Activated CD8-positive, alpha-beta memory T cell treated with anti-CD3 and anti-CD28 coated beads for 24 hours (primary cell): Measurements from ENCODE around the gene QRSL1.
"Not testable (repeated sequence)": the region's sequence is repeated elsewhere in the genome, so short reads cannot be mapped to it uniquely, and the experiment has no call there.

Experiments used
- DNase-seq: peaks from one replicate; pipeline ENCODE4 v3.0.0-alpha.2; 2020

The QRSL1 gene

GRCh38 chr6:106626485-106626884, 2.9 kb upstream of the QRSL1 start:
- DNase-seq, result no peak

DNA sequence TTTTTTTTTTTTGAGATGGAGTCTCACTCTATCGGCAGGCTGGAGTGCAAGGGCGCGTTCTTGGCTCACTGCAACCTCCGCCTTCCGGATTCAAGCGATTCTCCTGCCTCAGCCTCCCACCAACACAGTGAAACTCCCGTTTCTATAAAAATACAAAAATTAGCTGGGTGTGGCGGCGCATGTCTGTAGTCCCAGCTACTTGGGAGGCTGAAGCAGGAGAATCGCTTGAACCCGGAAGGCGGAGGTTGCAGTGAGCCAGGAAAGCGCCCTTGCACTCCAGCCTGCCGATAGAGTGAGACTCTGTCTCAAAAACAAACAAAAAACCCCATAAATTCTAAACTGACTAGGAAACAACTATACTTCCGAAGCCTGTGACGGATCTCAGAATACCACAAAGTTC, 1.6 kb upstream of the QRSL1 start:
- not testable (repeated sequence) for DNase-seq

GRCh38 chr6:106628658-106629102, 698 bp upstream of the QRSL1 start:
- DNase-seq, result no peak

DNA sequence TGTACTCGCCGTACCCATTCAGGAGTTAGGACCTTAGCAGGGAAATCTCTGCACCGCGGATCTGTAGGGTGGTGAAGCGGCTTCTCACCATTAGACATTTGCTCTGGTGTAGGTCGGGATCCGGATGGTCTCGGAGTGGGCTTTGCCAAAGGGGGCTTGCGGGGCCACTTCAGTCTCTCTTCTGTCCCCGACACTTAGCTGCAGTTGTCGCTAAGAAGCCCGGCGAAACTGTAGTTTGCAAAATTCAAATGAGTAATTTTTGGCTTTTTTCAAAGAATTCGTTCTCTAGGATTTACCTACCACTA, 433 bp downstream of the QRSL1 start:
- DNase-seq, result no peak

DNA sequence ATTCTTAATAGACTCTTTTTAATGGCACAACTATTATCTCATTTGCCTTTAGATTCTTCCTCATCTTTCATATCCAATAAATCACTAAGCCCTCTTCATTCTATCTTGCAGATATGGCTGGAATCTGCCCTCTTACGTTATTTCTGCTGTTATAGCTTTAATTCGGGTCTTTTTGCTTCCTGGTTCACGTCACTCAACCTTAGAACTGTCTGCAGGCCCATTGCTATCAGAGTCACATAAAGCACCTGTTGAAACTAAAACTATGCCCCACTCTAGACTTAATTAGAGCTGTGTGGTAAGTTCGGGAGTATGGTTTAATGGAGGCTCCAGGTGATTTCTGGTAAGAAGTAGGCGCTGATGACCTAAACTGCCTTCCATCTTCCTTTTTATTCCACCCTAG, 988 bp downstream of the QRSL1 start:
- no peak for DNase-seq

GRCh38 chr6:106631346-106631745, 2.0 kb downstream of the QRSL1 start:
- no peak for DNase-seq

- no peak for DNase-seq
Measured at GRCh38 chr6:106634565-106634964, 5.2 kb downstream of the QRSL1 start.

DNA sequence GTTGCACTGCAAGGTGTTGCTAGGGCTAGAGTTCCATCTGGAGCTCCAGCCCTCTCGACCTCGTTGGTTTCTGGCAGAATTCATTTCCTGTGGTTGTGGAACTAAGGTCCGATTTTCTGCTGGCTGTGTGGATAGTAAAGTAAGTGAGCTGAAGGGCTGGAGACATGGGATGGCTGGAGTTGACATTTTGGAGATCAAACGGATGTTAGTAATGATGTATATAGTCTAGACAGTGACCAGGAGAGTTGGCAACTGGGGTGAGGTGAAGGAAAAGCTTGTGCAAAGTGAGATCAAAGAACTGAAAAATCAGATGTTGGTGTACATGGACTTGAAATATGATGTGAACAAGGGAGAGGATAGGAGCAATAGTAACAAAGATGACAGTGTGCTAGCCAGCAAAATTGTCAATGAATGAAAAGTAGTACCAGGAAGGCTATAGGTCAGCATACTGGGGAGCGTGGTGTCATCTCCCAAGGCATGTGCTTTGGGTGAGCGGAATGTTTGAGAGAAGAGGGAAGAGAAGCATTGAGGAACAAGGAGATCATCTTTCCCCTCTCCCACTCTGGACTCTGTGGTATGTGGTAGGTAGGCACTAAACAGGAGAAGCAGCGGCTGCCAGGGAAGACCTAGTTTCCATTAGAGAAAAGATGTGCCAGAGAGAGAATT, 7.8 kb downstream of the QRSL1 start:
- no peak for DNase-seq

- DNase-seq, result no peak
Measured at GRCh38 chr6:106637717-106638341, 8.5 kb downstream of the QRSL1 start.

- DNase-seq, result no peak
Measured at GRCh38 chr6:106639812-106640211, 10.4 kb downstream of the QRSL1 start.

- DNase-seq, result no peak
Measured at GRCh38 chr6:106642476-106642875, 13.1 kb downstream of the QRSL1 start.

DNA sequence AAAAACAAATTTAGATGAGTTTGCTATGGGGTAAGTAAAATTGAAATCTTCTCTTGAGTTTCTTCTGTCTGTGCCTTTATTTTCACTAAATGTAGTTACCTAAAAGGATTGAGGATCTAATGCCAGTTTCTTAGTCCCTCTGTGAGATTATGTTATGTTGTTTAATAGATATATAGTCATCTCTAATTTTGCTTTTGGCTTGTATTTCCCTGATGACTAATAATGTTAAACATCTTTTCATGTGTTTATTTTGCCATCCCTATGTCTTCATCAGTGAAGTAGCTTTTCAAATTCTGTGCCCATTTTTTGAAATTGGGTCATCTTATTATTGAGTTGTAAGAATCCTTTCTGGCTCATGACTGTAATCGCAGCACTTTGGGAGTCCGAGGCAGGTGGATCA, 13.7 kb downstream of the QRSL1 start:
- no peak for DNase-seq

DNA sequence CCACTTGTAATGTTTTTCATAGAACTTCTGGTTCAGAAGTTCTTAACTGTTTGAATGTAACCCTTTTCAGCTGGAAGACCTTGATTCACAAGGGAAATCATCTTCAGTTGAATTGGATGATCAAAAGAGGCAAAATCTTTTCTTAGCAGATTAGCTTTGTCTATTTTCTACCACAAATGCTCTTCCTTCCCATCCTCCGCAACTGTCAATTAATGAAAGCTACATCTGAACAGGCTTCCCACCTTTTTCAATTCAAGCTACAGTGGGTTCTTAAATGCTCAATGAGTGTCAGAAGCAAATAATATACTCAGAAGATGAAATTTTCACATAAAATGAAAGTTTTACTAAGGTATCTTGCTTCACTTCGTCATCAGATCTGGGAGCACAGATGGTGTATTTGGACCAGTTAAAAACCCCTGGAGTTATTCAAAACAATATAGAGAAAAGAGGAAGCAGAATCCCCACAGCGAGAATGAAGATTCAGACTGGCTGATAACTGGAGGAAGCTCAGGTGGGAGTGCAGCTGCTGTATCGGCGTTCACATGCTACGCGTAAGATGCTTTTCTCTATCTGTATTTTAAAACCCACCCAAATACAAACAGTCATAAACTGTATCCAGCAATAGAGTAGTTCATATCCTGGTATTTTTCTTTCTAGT, 19.4 kb downstream of the QRSL1 start:
- no peak for DNase-seq

GRCh38 chr6:106658469-106658868, 29.1 kb downstream of the QRSL1 start:
- no peak for DNase-seq

DNA sequence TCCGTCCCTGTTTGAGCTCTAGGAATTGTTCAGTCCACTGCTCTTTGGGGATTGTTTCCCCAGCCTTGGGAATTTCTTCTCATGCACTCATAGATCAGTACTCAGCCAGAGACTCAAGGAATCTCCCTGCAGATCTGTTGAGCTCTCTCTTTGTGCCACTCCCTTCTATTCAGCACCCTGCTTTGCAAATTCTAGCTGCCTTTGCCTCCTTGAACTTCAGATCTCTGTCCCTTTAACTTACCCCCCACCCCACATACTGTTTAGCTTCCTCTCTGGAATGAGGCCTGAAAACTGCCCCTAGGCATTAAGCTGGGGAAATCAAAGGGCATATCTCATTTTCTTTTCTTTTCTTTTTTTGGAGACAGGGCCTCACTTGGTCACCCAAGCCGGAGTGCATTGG, 30.5 kb downstream of the QRSL1 start:
- no peak for DNase-seq

- DNase-seq, result no peak
Measured at GRCh38 chr6:106662458-106662857, 33.1 kb downstream of the QRSL1 start.

DNA sequence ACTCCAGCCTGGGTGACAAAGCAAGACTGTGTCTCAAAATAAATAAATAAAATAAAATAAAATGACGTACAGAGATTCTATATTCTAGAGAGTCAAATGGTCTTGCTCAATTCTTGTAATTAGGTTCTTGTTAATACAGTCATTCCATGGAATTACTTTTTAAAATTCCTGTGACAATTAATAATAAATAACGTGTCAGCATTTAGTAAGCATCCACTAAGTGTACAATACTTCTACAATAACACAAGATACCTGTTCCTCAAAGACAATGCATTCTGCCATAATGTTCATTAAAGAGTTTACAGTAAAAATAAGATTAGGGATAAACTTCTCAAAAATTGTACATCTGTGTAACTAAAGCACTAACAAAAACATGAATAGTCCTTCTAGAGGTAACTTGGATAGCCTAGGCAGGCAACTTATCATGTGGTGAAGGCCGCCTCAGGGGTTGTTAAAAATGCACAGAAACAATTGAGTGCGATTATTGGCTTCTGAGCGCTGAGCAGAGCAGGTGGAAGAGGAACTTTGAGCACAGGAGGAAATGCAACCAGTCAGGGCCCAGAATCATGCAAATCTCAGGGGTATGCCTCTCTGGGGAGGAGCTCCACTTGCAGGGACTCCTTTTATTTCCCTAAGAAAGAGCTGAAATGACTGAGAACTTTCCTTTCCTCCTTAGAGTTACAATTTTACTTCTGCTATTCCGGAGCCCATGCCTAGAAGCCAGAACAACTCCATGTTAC, 37.1 kb downstream of the QRSL1 start:
- DNase-seq, result no peak

- no peak for DNase-seq
Measured at GRCh38 chr6:106667022-106667402, 37.6 kb downstream of the QRSL1 start.

DNA sequence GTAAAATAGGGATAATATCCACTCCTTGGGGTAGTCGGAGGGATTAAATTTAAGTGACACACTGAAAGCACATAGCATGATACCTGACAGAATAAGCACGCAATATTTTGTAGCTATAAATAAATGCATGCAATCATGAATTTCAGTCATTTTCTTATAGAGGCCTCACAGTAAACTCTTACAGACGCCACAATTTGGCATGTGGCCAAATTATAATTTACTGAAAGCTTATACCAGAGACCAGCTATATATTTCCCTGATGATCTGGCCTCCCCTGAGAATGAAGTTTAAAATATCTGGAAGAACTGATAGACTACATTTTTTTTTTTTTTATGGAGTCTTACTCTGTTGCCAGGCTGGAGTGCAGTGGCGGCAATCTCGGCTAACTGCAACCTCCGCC, 40.9 kb downstream of the QRSL1 start:
- DNase-seq, result no peak

DNA sequence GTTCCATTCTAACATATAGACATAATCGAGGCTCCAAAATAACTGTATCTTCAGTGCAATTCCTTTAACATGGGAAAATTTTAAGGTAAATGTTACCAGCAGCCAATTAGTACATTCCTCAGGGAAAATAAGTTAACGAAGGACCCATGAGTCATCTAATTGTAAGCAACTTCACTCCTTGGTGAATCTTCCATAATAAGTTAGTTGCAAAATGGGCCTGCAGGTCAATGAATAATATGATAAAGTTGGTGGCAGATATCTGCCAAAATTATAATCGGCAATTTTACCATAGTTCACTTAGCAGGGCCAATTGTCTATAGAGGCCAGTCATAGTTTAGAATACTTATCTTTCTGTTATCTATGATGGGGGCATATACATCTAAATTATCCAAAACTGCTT, 42.3 kb downstream of the QRSL1 start:
- no peak for DNase-seq

GRCh38 chr6:106674541-106675229, 45.3 kb downstream of the QRSL1 start:
- DNase-seq, result no peak

DNA sequence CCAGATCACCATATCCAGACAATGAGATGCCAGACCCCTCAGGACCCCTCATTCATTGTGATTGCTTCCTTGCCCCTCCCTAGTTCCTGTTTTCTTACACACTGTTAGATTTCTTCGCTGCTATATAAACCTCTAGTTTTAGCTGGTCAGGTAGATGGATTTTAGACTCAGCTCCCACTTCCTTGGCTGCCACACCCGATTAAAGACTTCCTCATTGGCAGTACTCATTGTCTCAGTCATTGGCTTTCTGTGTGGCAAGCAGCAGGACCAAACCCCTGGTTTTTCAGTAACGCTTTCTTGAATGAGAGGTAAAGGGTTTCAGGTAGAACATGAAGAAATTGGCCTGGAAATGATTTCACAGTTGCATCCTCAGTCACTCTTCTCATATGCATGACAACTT, 47.9 kb downstream of the QRSL1 start:
- DNase-seq, result no peak

DNA sequence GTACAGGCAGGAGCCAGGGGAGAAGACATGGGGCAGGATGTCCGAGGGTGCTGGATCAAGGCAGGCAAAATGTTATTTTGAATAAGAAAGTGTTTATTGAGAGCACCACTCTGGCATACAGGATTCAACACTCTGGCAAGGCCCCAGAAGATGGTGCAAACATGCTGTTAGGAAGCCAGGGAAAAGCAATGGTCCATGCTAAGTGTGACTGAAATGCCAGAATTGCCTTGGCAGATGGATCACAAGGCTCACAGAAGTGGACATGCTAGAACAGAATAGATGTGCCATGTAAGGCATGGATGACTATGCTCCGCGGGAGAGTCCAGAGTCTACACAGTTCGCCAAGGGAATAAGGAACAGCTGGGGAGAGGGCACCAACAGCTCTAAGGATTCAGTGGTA, 54.6 kb downstream of the QRSL1 start:
- no peak for DNase-seq
